B cell (primary cell): Measurements from ENCODE around the gene ZC3H15.

Experiments used
- EZH2 ChIP-seq: IDR thresholded peaks from 2 replicates; pipeline ENCODE4 v1.6.1; 2012; ENCODE audit warnings: borderline replicate concordance, low read depth, mild to moderate bottlenecking, moderate library complexity, low read length; ENCODE audit not compliant: insufficient read depth, poor library complexity, severe bottlenecking
- TF ChIP-seq, protein P1 (sequence below): fragments of 200-600 bp; IDR thresholded peaks from one replicate; pipeline ENCODE4 v1.8.0; 2022; ENCODE audit warnings: antibody characterized with exemption, mild to moderate bottlenecking

DNA sequence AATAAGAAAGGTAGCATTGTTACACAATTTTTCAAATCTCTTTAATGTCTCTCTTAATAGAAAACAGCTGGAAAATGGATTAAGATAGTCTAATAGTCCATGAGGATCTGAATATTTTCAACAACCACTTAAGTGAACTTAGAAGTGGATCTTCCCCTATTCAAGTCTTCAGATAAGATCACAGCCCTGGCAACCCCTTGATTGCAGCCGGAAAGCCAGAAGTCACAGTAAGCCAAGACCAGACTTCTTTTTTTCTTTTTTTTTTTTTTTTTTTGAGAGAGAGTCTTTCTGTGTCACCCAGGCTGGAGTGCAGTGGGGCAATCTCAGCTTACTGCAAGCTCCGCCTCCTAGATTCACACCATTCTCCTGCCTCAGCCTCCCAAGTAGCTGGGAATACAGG, 18.6 kb upstream of the ZC3H15 start:
- TF ChIP-seq, protein P1, sequence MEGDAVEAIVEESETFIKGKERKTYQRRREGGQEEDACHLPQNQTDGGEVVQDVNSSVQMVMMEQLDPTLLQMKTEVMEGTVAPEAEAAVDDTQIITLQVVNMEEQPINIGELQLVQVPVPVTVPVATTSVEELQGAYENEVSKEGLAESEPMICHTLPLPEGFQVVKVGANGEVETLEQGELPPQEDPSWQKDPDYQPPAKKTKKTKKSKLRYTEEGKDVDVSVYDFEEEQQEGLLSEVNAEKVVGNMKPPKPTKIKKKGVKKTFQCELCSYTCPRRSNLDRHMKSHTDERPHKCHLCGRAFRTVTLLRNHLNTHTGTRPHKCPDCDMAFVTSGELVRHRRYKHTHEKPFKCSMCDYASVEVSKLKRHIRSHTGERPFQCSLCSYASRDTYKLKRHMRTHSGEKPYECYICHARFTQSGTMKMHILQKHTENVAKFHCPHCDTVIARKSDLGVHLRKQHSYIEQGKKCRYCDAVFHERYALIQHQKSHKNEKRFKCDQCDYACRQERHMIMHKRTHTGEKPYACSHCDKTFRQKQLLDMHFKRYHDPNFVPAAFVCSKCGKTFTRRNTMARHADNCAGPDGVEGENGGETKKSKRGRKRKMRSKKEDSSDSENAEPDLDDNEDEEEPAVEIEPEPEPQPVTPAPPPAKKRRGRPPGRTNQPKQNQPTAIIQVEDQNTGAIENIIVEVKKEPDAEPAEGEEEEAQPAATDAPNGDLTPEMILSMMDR: no peak
- TF ChIP-seq EZH2: no peak
